Measurements from ENCODE around the gene ZSWIM1.
"Not testable (repeated sequence)": the region's sequence is repeated elsewhere in the genome, so short reads cannot be mapped to it uniquely, and the experiment has no call there.

ZSWIM1 gene

GRCh38 chr20:45857114-45857881, 23.7 kb upstream of the ZSWIM1 start, which contains the start of the genes ACOT8 and ZSWIM3:
Gene ACOT8, minus strand, starts transcription at chr20:45857392. Its CDS starts 77 bp downstream, at chr20:45857315.
Gene ZSWIM3, plus strand, starts transcription at chr20:45857614. Its CDS starts 212 bp downstream, at chr20:45857826.
- DNase-seq (ENCODE audit: low read depth in 2 of 2), result peak; percentile 90 to 94

DNA sequence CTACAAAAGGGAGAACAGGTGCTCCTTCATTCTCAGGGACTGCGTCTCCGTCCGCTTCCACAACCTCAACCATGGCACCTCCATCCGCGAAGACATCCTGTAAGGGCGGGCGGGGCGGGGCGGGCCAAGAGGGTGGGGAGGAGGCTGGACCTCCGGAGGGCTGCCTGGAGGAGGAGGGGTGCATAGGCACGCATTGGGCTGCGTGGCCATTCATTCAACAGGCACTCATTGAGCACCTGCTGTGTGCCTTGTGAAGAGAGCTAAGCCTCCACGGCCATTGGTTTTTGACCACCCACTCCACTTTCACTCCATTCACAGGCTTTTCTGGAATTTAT, 23.2 kb upstream of the ZSWIM1 start:
- DNase-seq (ENCODE audit: low read depth in 2 of 2), result peak; percentile 31 to 40

- no peak for DNase-seq (ENCODE audit: low read depth in 2 of 2)
Measured at GRCh38 chr20:45859916-45860315, 21.1 kb upstream of the ZSWIM1 start.

DNA sequence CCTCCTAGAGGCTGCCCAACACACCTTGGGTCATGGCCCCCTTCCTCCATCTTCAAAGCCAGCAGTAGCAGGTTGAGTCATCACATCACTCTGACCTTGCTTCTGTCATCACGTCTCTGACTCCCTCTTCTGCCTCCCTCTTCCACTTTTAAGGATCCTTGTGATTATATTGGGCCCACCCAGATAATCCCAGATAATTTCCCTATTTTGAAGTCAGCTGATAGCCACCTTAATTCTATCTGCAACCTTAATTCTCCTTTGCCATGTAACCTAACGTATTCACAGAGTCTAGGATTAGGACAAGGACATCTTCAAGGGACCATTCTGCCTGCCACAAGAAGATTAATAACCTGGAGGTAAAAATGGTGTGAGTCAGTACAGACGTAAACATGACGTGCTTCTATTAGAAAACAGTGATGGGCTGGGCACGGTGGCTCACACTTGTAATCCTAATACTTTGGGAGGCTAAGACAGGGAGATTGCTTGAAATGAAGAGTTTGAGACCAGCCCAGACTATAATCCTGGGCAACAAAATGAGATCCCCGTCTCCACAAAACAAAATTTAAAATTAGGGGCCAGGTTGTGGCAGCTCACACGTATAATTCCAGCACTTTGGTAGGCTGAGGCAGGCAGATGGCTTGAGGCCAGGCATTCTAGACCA, 20.3 kb upstream of the ZSWIM1 start:
- DNase-seq (ENCODE audit: low read depth in 2 of 2), result no peak

- DNase-seq (ENCODE audit: low read depth in 2 of 2), result no peak
Measured at GRCh38 chr20:45861221-45862075, 19.6 kb upstream of the ZSWIM1 start.

GRCh38 chr20:45863543-45864470, 17.2 kb upstream of the ZSWIM1 start:
- no peak for DNase-seq (ENCODE audit: low read depth in 2 of 2)

- DNase-seq (ENCODE audit: low read depth in 2 of 2), result no peak
Measured at GRCh38 chr20:45866454-45866853, 14.6 kb upstream of the ZSWIM1 start.

- DNase-seq (ENCODE audit: low read depth in 2 of 2), result no peak
Measured at GRCh38 chr20:45867136-45867818, 13.8 kb upstream of the ZSWIM1 start.

GRCh38 chr20:45867819-45868176, 13.2 kb upstream of the ZSWIM1 start:
- no peak for DNase-seq (ENCODE audit: low read depth in 2 of 2)

GRCh38 chr20:45872626-45873025, 8.4 kb upstream of the ZSWIM1 start:
- no peak for DNase-seq (ENCODE audit: low read depth in 2 of 2)

DNA sequence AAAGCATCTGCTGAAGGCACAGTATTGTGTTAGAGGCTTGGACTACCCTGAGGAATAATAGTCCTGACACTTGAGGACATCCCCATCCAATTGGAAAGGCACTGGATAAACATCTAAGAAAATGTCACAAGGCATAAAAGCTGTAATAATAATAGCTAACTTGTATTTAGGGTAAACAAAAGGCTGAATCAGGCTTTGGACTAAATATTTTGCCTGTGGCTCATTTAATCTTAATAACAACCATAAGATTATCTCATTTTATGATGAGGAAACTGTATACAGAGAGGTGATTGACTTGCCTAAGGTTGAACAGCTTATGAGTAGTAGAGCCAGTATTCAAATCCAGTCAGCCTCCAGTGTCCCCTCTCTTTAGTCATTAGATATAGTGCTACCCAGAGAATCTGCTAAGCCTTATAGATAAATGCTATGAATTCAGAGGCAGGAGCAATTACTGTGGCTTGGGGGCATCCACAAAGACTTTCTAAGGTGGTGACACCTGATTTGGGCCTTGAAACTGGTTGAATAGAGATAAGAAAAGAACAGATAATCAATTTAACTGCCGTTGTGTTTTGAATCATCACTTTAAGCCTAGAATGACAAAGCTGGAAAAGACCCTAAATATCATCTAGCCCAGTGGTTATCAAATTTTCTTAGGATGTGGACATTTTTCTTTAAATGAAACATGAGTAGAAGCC, 7.5 kb upstream of the ZSWIM1 start:
- DNase-seq (ENCODE audit: low read depth in 2 of 2), result no peak

DNA sequence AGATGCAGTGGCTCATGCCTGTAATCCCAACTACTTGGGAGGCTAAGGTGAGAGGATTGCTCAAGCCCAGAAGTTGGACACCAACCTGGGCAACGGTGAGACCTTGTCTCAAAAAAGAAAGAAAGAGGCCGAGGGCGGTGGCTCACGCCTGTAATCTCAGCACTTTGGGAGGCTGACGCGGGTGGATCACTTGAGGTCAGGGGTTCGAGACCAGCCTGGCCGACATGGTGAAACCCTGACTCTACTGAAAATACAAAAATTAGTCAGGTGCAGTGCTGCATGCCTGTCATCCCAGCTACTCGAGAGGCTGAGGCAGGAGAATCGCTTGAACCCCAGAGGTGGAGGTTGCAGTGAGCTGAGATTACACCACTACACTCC, 6.9 kb upstream of the ZSWIM1 start:
- DNase-seq (ENCODE audit: low read depth in 2 of 2), result not testable (repeated sequence)

DNA sequence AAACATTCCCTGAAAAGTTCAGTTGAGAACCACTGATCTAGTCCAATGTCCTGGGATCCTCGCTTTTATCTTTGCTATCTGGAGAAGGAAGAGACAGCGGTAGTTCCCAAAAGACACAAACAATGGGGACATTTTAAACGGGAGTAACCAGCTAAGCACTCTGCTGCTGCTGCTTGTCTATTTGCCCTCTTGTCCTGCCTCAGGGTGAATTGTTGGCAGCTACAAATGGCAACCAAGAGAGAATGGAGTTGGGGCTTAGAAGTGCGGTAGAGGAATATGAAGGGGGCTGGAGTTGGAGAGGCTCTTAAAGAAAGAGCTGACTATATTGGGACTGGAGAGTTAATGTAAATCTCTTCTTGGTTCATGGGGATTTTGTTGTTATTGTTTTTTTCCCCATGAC, 6.5 kb upstream of the ZSWIM1 start:
- no peak for DNase-seq (ENCODE audit: low read depth in 2 of 2)

DNA sequence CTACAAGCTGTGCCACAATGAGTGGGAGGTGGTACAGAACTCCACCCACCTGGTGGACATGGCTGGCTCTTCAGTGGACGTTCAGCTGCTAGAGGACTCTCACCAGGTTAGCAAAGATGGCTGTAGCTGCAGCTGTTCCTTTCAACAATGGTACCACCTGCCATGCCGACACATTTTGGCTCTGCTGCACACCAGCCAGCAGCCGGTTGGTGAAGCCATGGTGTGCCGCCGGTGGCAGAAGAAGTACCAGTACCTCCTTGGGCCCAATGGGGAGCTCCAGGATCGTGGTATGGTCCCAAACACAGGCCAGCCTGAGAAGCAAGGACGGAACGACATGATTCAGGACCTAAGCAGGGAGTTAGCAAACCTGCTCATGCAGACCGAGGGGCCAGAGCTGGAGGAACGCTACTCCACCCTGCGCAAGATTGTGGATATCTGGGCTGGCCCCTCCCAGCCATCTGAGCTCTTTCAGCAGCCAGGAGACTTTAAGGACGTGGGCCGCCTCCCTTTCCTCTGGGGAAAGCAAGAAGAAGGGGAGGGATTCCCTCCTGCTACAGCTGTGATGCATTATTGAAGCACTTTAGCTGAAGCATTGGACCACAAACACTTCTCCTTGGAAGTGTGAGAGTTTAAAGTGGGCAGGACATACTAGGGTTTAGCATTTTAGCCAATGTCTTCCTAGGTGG, 2.8 kb upstream of the ZSWIM1 start:
- DNase-seq (ENCODE audit: low read depth in 2 of 2), result no peak

DNA sequence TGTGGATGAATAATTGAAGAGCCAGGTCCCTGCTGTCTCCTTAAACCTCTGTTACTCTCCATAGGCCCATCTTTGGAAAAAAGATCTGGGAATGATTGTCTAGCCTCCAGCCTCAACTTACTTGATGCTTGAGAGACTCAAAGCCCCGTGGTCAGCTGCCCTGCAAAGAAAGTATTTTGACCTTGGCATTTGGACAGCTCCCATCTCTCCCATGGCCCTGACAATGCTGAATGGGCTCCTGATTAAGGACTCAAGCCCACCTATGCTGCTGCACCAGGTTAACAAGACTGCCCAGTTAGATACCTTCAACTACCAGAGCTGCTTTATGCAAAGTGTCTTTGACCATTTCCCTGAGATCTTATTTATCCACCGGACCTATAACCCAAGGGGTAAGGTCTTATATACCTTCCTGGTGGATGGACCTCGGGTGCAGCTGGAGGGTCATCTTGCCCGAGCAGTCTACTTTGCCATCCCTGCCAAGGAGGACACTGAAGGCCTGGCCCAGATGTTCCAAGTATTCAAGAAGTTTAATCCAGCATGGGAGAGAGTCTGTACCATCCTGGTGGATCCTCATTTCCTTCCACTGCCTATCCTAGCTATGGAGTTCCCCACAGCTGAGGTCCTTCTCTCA, 1.6 kb downstream of the ZSWIM1 start:
- no peak for DNase-seq (ENCODE audit: low read depth in 2 of 2)

- no peak for DNase-seq (ENCODE audit: low read depth in 2 of 2)
Measured at GRCh38 chr20:45883100-45883469, 2.1 kb downstream of the ZSWIM1 start.

DNA sequence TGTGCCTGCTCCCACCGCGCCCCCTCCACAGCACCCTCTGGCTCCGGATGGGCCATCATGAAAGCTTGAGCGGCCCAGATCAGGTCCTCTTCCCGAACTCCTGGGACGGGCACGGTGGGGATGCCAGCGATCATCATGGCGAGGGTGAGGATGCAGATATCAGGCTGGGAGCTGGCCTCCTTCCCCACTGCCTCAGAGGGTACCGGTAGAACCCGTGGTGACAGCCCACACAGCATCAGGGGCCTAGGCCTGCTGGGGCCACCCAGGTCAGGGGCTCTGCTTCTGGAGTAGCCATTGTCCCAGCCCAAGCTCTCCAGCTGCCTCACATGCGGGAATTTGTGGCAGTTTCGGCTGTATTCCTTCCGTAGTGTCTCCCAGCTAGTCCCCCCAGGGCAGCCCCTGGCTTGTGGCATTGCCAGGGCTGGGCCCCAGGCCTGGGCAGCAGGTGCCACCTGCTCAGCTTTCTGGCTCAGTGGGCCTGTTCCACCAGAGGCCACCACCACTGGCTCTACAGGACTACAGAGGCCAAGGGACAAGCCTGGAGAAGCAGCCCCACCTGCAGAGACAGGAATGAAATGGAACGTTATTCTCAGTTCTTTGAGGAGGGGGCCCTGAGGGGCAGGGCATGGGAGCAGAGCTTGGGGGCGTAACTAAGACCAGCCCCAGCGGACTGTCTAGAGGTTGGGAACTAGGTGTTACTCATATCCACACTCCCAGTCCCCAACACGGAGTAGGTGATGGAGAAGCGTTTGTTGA, 5.7 kb downstream of the ZSWIM1 start:
- DNase-seq (ENCODE audit: low read depth in 2 of 2), result no peak

- no peak for DNase-seq (ENCODE audit: low read depth in 2 of 2)
Measured at GRCh38 chr20:45887346-45887715, 6.3 kb downstream of the ZSWIM1 start, which contains the start of gene SPATA25. Gene SPATA25, minus strand, starts transcription at chr20:45887622. Its CDS starts 32 bp downstream, at chr20:45887590.

Data from stimulated activated CD4-positive, alpha-beta T cell treated with anti-CD3 and anti-CD28 coated beads, Interleukin-15, amount 100 ng/mL, for 48 hours (primary cell).